HG03457 (cell line): ENCODE data around the gene SPANXN3.
"Not testable (repeated sequence)": the region's sequence is repeated elsewhere in the genome, so short reads cannot be mapped to it uniquely, and the experiment has no call there.

ENCODE experiments used
- ATAC-seq: cut with Tn5 transposase; IDR thresholded peaks from one replicate; pipeline ENCODE4 v1.9.1; 2021; ENCODE audit warnings: moderate number of reproducible peaks; ENCODE audit not compliant: unreplicated experiment

SPANXN3 gene

GRCh38 chrX:143517375-143517774, at the start of gene SPANXN3:
Gene SPANXN3, minus strand, starts transcription at chrX:143517475. Its CDS starts 84 bp downstream, at chrX:143517391.
- ATAC-seq: not testable (repeated sequence)

- no peak for ATAC-seq
Measured at GRCh38 chrX:143536176-143536575, 18.9 kb upstream of the SPANXN3 start.

- not testable (repeated sequence) for ATAC-seq
Measured at GRCh38 chrX:143502196-143502595, 15.1 kb downstream of the SPANXN3 start.

GRCh38 chrX:143500751-143501150, 16.5 kb downstream of the SPANXN3 start:
- no peak for ATAC-seq

GRCh38 chrX:143486105-143486504, 31.2 kb downstream of the SPANXN3 start:
- no peak for ATAC-seq

GRCh38 chrX:143476751-143477150, 40.5 kb downstream of the SPANXN3 start:
- ATAC-seq: no peak

GRCh38 chrX:143472347-143472938, 44.8 kb downstream of the SPANXN3 start:
- ATAC-seq: no peak

- ATAC-seq: no peak
Measured at GRCh38 chrX:143466130-143466529, 51.1 kb downstream of the SPANXN3 start.

GRCh38 chrX:143462696-143463095, 54.6 kb downstream of the SPANXN3 start:
- ATAC-seq: no peak

GRCh38 chrX:143461606-143462005, 55.7 kb downstream of the SPANXN3 start:
- ATAC-seq: no peak
